ENCODE data around the gene PTCHD1.

PTCHD1 gene

DNA sequence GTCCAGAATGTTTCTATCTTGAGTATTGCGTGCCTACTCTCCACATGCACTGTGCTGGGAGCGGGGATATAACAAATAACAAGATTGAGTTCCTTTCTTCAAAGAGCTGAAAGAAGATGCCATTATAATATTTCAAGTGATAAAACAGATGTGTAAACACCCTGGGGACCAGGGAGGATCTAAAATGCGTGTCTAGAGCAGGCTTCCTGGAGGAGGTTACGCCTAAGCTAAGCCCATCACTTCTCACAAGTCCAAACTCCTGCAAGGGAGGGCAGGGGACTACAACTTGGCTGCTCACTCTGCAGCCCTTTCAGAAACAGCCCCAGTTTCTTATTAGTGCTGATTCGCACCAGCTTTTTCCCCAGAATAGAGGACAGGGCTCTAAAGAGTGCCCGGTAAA, 21.5 kb downstream of the PTCHD1 start:
- DNase-seq (ENCODE audit: low read depth in 2 of 2), result no peak

DNA sequence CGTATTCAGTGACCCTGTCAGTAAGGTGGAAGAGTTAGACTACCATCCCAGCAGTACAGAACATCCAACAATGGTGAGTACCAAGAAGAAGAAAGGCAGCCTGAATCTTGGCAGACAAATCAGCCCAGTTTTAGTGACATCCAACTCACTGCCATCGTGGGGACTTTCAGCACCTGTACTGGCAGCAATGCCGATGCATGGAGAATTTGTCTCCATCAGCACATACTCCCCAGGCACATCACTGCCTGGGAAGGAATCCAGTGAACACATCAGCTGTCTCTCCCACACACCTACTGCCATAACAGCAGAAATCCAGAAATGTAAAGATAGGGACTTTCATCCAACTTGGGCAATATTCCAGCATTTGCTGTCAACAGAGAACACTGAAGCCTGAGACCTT, 29.8 kb downstream of the PTCHD1 start:
- DNase-seq (ENCODE audit: low read depth in 2 of 2), result no peak

DNA sequence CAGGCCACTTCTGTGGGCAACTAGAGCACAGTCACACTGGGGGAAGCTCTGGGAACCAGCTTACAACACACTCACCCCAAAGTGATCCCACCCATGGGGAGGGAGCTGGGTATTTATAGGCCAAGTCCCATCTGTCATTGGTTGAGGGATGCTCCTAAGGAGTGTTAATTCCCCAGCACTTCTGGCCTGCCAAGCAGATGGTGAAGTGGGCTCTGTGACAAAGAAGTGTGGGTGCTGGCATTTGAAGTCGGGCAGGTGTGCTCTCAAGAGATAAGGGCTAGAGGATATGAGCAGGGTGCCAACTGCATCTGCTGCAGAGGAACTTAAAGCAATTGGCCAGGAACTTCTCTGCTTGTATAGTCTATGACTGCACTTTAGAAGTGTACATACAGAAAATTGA, 30.9 kb downstream of the PTCHD1 start:
- DNase-seq (ENCODE audit: low read depth in 2 of 2), result no peak

DNA sequence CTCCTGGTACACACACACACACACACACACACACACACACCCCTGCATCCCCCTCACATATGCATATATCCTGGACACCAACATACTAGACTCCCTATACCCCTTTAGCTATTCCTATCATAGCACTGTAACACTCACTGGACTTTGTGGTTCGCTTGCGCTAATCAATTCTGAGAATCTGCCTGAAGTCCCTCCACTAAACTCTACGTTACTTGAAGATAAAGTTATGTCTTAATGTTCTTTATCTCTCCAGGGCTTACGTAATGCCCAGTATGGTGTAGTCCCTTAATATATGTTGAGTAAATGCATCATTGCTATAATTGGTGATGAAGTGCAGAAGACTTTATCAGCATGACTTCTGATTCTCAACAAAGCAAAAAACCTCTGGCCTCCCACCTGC, 32.3 kb downstream of the PTCHD1 start:
- DNase-seq (ENCODE audit: low read depth in 2 of 2), result no peak

DNA sequence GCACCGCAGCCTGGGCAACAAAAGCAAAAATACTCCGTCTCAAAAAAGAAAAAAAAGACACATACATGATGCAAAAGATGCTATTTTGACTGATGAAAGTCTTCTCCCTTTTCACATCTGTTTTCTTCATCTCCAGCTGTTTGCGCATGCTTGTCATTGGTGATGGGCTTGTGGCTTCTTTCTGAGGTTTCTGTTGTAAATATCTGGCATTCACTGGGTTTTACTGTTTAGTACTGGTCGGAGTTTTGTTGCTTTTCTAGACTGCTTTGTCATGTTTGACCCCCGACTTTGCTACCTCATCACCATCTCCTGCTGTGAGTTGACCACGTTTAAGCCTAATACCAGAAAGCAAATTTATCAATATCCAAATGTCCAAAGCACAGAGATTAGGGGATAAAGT, 34.4 kb downstream of the PTCHD1 start:
- DNase-seq (ENCODE audit: low read depth in 2 of 2), result no peak

DNA sequence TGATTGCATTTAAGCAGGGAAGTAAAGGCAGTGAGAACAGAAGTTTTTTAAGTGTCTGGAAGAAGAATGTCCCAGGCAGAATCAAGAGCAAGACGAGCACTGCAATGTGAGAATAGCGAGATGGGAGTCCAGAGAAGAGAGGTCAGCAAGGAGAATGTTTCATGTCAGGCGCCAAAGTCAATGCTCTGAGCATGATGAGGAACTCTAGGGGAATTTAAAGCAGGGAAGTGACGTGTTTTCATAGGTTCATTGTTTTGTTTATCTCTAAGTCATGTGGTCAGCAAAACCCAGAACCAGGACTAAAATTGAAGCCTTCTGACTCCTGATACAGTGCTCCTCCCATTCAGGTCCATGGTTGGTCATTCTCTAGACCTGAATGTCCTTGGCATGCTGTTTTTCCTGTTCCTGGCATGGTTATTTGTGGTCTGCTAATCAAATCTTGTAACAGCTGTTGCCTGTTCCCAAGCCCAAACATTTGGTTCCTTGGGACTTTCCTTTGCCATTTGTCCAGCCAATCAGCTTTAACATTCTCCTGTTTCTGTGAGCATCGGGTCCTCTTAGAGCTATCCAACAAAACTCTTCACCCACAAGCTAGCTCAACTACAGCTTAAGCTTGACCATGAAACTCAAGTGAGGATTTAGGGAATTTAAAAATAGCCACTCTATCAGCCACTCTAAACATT, 37.7 kb downstream of the PTCHD1 start:
- no peak for DNase-seq (ENCODE audit: low read depth in 2 of 2)

DNA sequence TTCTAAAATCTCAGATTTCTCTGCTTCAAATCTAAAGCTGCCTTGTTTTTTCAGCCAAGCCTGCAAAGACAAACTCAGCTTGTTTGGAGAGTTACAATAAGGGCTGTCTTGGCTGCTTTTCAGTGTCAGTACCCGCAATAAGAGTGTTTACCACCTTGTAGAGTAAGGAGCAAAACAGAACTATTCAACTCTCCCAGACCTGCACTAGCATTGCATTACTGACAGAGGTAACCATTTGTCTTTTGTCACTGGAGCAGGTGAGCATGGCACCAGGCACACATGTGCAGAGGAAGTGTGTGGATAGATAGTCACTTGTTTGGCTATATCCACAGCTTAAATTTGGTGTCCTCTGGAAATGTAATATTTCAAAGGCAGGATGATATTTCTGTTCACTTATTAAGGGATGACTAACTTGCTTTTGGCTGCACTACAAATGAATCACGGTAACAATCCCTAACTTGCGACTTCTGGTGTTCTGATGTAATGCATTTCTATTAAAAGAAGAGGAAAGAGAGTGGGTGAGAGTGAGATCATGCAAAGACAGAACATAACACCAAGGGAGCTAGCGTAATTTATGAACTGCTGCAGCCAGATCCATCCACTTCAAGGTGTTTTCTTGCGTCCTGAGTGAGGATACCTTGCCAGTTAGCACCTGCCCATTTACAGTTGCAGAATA, 38.6 kb downstream of the PTCHD1 start:
- DNase-seq (ENCODE audit: low read depth in 2 of 2), result no peak

DNA sequence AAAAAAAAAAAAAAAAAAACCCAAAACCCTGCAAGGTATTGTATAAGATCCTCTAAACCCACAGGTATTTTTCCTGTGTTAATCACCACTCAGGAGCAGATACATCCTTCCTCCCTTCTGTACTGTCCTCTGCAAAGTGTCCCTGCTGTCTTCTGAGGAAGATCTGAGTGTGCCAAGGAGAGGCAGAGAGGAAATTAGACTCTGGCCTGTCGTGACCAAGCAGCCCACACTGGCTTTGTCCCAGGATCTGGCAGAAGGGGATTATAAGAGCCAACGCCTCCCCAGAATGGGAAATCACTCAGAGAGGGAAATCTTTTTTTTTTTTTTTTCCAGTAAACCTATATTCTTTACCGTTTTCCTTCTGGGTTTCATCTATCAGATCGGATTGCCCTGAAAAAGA, 39.6 kb downstream of the PTCHD1 start:
- no peak for DNase-seq (ENCODE audit: low read depth in 2 of 2)

DNA sequence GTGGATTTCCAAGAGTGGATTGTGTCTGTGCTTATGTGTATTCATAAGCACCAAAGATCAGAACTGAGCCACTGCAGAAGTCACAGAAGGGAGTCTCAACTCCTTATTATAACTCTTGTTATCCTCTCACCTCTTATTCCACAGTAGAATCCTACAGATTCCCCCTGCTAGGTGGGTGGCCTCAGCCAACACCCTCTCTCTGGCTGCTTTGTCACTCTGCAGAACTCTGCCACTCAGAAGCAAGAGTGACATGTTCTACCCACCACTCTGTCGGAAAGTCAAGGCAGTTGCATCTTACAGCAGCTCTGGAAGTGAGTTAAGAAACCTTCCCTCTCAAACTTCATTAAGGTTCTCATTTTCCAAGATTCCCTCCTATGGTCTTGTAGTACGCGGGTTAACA, 41.9 kb downstream of the PTCHD1 start:
- no peak for DNase-seq (ENCODE audit: low read depth in 2 of 2)

DNA sequence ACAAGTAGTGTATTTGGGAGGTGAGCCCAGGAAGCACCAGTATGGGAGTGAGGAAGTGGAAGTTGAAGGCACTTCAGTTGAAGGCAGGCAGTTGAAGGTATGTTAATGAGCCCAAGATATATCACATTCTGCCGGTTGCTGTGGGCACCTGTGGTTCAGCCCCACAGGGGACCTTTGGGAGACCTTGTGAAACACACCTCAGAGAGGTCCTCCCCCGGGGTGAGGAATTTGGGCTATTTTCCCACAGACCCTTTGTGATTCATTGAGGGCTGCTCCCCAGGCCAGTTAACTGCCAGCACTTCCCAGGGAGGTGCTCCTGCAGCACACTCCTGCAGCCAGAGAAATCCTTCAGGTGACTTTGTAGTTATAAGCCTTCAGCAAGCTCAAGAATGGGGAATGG, 45.9 kb downstream of the PTCHD1 start:
- no peak for DNase-seq (ENCODE audit: low read depth in 2 of 2)

DNA sequence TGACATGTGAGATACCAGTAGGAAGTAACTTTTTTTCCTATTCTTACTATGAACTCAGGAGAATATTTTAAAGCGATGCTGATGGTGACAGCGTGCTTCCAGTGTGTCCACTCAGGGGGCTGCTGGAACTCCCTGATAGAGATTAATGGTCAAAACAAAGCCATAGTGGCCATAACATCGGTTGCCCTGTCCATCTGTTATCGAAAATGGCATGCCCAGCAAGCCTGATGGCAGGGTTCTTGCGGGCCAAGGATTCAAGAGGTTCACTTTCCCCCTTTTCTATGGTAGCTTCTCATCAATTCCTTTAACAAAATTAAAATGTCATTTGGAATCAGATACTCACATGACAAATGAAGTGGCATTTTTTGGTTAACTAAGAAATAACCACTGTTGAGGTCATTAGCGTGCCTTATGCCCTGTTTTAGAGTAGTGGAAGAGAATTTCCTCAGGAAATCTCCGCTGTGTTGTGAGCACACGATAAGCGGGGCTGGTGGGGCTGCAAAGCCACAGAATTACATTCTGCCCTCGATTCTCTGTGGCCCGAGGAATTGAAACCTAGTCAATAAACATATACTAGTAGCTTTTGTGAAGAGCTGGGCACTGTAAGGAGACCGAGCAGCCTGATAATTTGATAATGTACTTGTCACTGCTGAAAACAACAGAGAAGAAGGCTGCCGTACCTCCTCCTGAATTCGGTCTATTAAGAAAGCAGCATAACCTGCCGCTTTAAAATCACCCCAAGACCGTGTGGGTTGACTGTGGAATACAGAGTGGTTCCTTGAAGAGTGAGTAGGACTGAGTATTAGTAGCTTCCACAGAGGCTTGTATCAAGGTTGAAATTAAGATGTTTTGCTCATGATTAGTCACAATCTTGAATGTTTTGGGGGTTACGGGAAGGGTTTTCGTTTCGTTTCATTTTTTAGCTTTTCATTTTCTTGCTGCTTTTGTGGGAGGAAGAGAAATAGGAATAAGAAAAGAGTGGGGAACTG, 46.7 kb downstream of the PTCHD1 start:
- no peak for DNase-seq (ENCODE audit: low read depth in 2 of 2)

DNA sequence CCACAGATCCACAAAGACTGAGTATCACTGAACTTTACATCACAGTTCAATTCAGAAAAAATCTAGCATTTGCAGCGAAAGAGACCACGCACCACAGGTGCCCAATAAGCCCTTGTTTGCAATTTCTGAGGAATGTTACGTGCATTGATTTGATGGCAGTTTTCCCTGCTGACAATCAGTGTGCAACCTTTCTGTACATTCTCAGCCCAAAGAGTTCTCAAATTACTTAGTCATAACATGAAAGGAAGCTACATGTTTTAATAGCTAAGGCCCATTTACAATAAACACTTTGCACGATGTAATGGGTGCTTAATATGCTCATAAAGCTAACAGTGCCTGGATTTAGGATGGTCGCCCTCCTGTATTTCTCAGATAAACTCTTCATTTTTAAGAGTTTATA, 47.9 kb downstream of the PTCHD1 start:
- DNase-seq (ENCODE audit: low read depth in 2 of 2), result no peak

DNA sequence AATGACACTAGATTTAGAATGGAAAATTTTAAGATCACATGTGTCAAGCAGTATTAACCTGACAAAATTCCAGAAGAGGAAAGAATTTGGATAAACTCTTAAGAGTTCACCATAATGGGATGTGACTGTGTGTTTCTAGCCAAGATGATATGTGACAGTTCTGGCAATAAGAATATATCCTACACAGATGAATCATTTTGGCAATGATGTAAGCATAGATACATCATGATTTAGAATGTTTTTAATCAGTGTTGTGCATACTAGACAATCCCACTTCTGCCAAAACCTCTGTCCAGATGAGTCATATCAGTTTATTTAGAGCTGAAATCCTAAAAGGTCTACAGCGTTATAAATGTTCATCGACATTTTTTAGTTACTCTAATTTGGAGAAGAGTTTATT, 48.8 kb downstream of the PTCHD1 start:
- no peak for DNase-seq (ENCODE audit: low read depth in 2 of 2)

DNA sequence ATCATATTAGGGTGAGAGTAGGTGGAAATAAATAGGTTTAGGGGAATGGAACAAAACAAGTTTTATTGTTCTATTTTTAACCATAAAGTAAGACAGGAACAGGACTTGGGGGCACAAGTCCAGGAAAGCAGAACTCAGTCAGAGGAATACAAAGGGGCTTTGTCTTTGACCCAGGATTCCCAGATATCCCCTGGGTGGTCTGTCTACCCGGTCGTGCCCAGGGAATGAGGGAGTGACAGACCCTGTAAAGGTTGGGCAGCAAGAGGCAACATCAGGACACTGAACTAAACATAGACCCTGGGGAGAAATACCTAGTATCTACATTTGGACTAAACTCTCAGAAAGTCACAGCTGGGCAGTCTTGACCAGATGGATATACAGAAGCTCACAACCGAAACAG, 50.6 kb downstream of the PTCHD1 start:
- no peak for DNase-seq (ENCODE audit: low read depth in 2 of 2)

DNA sequence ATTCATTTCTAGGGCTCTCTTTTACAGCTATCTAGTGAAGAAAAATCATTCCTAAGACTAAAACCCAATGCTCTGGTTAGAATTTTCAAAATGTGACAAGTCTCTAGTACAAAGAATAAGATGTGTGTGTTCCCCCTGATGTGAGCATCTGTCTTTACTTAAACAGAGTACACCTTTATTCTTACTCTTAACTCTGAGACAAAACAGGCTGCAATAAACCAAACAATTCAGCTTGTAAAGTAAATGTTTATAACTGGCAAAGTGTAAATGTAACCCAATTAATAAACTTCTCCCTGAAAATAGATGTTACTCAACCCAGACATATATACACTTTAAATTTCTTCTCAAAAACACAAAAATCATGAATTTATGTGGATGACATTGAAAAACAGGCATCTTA, 51.6 kb downstream of the PTCHD1 start:
- no peak for DNase-seq (ENCODE audit: low read depth in 2 of 2)

DNA sequence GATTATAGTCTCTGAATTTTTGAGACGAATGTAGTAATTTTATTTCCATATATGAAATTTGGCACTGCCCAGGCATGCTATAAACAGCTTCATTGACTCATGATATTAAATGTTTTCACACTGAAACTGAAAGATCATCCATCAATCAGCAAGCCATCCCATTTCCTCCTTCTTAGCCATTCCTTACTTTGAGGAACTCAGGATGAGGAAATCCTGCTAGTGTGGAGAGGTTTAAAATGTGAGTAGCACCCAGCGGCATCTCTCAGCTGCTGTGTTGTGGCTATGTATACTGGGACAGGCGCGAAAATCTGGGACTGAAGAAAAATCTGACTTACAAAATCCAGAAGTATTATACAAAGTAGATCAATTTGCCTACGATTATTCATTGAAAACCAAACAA, 52.1 kb downstream of the PTCHD1 start:
- no peak for DNase-seq (ENCODE audit: low read depth in 2 of 2)

DNA sequence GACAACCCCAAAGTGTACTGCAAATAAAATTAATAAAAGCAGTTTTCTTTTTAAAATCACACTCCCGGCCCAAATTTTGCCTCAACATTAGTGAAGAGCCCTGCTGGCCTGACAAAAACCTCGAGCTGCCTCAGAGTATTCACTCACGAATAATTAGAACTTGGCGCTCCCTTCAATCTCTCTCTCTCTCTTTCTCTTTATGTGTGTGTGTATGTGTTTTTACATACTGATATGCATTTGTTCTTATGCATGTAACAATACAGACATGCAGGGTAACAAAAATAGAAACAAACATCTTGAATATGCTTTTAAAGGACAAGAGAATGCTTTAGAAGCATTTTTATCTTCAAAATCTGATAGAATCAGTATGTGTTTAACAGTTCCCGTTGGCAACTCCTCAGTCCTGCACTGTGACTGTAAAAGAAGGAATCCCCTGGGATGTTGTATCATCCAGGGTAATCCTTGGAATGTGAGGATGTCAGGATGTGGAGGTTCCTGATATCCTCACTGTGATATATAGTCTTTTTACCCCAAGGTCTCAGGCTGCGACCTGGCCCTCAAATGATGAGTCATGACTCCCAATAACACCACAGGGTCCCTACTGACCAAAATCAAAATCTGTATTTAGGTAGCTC, 53.0 kb downstream of the PTCHD1 start:
- DNase-seq (ENCODE audit: low read depth in 2 of 2), result no peak

DNA sequence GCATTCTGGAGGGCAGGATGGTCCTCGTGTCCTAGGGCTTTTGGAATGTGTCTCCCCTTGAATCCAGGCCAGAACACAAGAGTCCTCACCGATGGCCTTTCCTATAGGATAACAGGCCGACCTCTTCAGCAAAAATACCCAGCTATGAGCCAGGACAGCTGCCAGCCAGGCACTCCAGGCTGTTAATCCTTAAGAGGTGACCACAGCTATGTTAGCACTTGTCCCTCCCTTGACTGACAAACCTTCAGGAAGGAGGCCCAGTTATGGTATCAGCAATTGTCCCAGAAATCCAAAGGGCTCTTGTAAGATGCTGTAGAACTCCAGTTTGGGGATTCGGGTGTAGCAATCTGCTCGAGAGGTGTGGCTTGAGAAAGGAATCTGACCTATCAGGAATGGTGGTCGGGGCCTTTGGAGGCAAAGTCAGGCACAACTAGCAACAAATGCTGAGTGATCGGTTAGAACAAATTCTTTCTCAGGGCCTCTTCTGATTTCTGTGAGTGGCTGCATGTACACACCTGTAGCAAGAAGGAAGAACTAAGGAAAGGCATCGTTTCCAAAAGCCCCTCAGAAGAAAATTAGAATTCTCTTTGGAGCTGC, 54.6 kb downstream of the PTCHD1 start:
- no peak for DNase-seq (ENCODE audit: low read depth in 2 of 2)

DNA sequence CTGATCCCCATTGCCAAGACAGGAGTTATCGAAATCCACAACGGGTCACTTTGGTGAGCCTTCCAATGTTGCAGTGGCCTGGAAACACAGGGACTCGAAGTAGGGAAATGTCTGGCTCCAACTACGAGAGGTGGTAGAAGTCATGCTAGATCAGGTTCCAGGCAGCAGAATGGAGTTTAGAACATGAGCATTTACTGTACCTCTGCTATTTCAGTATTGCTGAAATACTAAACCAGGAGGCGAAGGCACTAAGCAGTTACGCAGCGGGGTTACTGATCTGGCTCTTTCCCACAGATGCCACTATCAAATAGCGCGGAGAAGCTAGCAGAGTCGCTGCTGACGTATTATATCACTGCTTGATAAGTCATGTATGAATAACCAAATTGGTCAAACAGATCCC, 56.3 kb downstream of the PTCHD1 start:
- DNase-seq (ENCODE audit: low read depth in 2 of 2), result no peak

DNA sequence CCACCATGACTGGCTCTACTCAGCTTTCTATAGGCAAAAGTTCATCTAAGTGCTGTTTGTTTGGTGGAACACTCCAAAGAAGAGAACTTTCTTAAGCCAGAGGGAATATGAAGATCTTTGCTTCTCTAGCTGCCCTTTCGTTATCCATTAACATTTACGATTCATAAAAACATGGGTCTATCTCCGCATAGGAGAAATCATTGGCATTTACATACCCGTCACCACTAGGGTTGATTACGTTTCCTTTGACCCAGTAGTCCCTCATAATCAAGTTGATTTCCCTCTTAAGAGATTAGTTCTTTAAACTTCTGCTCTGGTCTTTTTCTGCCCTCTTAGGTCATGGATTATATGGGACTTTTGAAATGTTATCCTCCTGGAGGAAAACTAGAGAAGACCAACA, 57.5 kb downstream of the PTCHD1 start:
- DNase-seq (ENCODE audit: low read depth in 2 of 2), result no peak

DNA sequence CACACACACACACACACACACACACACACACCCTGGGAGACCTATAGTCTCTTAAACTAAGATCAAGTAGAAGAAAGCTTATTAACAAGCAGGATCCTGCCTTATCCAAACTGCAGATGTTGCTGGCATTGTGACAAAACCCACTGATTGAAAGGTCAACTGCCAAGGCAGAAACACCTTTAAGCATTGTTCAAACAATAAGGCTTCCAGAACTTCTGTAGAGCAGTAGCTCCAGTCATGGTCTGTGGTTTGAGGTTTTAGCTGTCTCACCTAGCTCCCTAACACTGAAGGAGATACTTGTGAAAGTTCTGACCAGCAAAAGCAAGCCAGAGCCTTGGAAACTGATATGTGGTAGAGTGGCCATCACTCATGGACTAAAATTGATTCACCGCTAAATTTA, 59.8 kb downstream of the PTCHD1 start:
- no peak for DNase-seq (ENCODE audit: low read depth in 2 of 2)

DNA sequence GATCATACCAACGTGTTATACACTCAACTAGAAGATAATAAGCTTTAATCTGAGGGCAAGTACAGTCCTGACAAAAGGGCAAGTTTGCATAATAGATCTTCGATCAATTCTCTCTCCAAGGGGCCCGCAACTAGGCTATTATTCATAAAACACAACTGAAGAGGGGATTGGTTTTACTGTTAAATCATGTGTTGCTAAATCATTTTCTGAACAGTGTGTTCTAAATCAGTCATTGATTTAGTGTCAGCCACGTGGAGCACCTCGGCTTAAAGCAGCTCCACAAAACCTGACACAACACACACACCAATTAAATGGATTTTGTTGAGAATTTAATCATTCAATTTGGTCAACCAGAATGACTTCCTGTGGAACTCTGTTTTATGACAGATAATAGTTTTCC, 61.6 kb downstream of the PTCHD1 start:
- no peak for DNase-seq (ENCODE audit: low read depth in 2 of 2)

Data from activated CD8-positive, alpha-beta memory T cell treated with anti-CD3 and anti-CD28 coated beads for 4 hours (primary cell).